SH-SY5Y (cell line): ENCODE results near the gene TNS4.

Experiments used
- GATA2 ChIP-seq: IDR thresholded peaks from 2 replicates; pipeline ENCODE4 v1.6.1; 2011; ENCODE audit warnings: mild to moderate bottlenecking, low read depth, low read length
- GATA3 ChIP-seq: IDR thresholded peaks from 2 replicates; pipeline ENCODE4 v1.6.1; 2011; ENCODE audit warnings: low read depth, mild to moderate bottlenecking, low read length, moderate library complexity

- TF ChIP-seq GATA2 (no peak), GATA3 (no peak)
Observed at GRCh38 chr17:40511667-40512220, 10.3 kb upstream of the TNS4 start.
